ENCODE data around the gene TBCB. TPM values are rescaled to one million over a fixed set of nuclear protein-coding genes. Genes with fewer than 3 reads are reported as not detected.

TBCB gene
- total and polyA plus RNA-seq, 2 donors (not counting 3 experiments of a cell fraction or from before 2014, with no cell fraction given) = 178 to 363 TPM

DNA sequence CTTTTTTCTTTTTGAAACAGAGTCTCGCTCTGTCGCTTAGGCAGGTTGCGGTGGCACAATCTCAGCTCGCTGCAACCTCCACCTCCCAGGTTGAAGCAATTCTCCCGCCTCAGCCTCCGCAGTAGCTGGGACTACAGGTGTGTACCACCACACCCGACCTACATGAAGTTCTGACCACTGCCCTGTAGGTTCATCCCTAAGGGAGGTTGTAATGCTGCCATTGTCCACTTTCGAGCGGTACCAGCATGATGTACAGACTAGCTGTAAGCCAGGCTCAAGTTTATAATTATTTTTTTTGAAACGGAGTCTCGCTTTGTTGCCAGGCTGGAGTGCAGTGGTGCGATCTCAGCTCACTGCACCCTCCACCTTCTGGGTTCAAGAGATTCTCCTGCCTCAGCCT, 48.5 kb downstream of the TBCB start:
- peaks cover under 1% of the 10 kb centered on the region for H3K4me1 ChIP-seq (ENCODE audit: control insufficient read depth, extremely low read depth, insufficient read depth, low read length)
- no peaks in the 10 kb centered on the region for H3K9me3 ChIP-seq (replicated peaks; ENCODE audit: control insufficient read depth, insufficient read depth, low read length)
- no peak overlapping the region for H3K4me3 ChIP-seq (replicated peaks in 1 of 3; ENCODE audit: insufficient read depth in 1 of 3, low read depth in 1 of 3, low read length in 3 of 3)
- no peak overlapping the region for H3K4me2 ChIP-seq (ENCODE audit: insufficient read depth, low read length)
- no peak for TF ChIP-seq FOS (IDR thresholded peaks at IDR 0.05; ENCODE audit: borderline replicate concordance, insufficient read depth, low read length)
- no peak for TF ChIP-seq GATA2 (IDR thresholded peaks at IDR 0.05; ENCODE audit: insufficient read depth, insufficient read length, low read depth, low read length)
- no peak for TF ChIP-seq MYC (IDR thresholded peaks at IDR 0.05; ENCODE audit: low read depth, low read length)
- TF ChIP-seq, protein P1, sequence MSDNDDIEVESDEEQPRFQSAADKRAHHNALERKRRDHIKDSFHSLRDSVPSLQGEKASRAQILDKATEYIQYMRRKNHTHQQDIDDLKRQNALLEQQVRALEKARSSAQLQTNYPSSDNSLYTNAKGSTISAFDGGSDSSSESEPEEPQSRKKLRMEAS (IDR thresholded peaks at IDR 0.05; ENCODE audit: insufficient read depth, insufficient read length) = no peak
- TF ChIP-seq JUN (IDR thresholded peaks at IDR 0.05; ENCODE audit: borderline replicate concordance, insufficient read depth, insufficient read length, low read depth) = no peak
- no peak for TF ChIP-seq EZH2 (IDR thresholded peaks at IDR 0.05; ENCODE audit: borderline replicate concordance, low read depth, low read length, severe bottlenecking)
- TF ChIP-seq, protein P2, sequence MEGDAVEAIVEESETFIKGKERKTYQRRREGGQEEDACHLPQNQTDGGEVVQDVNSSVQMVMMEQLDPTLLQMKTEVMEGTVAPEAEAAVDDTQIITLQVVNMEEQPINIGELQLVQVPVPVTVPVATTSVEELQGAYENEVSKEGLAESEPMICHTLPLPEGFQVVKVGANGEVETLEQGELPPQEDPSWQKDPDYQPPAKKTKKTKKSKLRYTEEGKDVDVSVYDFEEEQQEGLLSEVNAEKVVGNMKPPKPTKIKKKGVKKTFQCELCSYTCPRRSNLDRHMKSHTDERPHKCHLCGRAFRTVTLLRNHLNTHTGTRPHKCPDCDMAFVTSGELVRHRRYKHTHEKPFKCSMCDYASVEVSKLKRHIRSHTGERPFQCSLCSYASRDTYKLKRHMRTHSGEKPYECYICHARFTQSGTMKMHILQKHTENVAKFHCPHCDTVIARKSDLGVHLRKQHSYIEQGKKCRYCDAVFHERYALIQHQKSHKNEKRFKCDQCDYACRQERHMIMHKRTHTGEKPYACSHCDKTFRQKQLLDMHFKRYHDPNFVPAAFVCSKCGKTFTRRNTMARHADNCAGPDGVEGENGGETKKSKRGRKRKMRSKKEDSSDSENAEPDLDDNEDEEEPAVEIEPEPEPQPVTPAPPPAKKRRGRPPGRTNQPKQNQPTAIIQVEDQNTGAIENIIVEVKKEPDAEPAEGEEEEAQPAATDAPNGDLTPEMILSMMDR (IDR thresholded peaks at IDR 0.05; ENCODE audit: extremely low read depth in 1 of 2, insufficient read depth in 1 of 2, low read depth in 1 of 2, low read length in 2 of 2) = no peak
- no peak for TF ChIP-seq POLR2AphosphoS5 (IDR thresholded peaks at IDR 0.05; ENCODE audit: insufficient read depth, low read depth, low read length)
- no peak for TF ChIP-seq POLR2A (IDR thresholded peaks at IDR 0.05; ENCODE audit: low read depth, low read length)
- dilution Hi-C loops (cut with MboI; ENCODE audit: extremely low pct_ligation_motif_present, low sequenced_read_pairs) = no loop called here
- H4K20me1 ChIP-seq (replicated peaks; ENCODE audit: control insufficient read depth, extremely low read depth, insufficient read depth, low read length) = no peaks in the 10 kb centered on the region
- H3K79me2 ChIP-seq (ENCODE audit: control insufficient read depth, insufficient read depth, low read length) = no peaks in the 10 kb centered on the region
- H3K9me1 ChIP-seq (replicated peaks; ENCODE audit: control insufficient read depth, extremely low read depth, insufficient read depth, low read length) = no peaks in the 10 kb centered on the region
- no peak for FAIRE-seq
- no peak overlapping the region for H3K27ac ChIP-seq (ENCODE audit: insufficient read depth, low read depth, low read length)
- no peaks in the 10 kb centered on the region for H3K36me3 ChIP-seq (ENCODE audit: control insufficient read depth in 2 of 2, extremely low read depth in 1 of 2, insufficient read depth in 2 of 2, low read length in 2 of 2)
- no TSS peak for BruUV-seq (replicated peaks)
- intact Hi-C loops (cut with micrococcal nuclease) = no loop called here
- no peak for DNase-seq (ENCODE audit: low read depth, low spot score)
- ChIA-PET POLR2A (no interaction called here), CTCF (interaction anchor here (1.2 kb wide), 1 partner anchor 11 kb away, joined by 3 read pairs; the partner anchor contains the start of gene COX7A1)
- no peaks in the 10 kb centered on the region for H3K27me3 ChIP-seq (ENCODE audit: control insufficient read depth in 2 of 2, insufficient read depth in 2 of 2, low read length in 2 of 2)
- H3K9ac ChIP-seq (replicated peaks; ENCODE audit: extremely low read depth, insufficient read depth, low read length) = no peak overlapping the region
- H2AFZ ChIP-seq (ENCODE audit: low read depth, low read length) = no peak overlapping the region

Measured in endothelial cell of umbilical vein (primary cell).